ENCODE data around the gene TEDC1. TPM values are rescaled to one million over a fixed set of nuclear protein-coding genes. Genes with fewer than 3 reads are reported as not detected.
A peak's percentile ranks its signal among the peaks of the same experiment; 100 is the strongest.

The TEDC1 gene
- polyA plus RNA-seq, 1 of the 3 experiments (the other 2 are of a cell fraction), result 13.4 TPM

DNA sequence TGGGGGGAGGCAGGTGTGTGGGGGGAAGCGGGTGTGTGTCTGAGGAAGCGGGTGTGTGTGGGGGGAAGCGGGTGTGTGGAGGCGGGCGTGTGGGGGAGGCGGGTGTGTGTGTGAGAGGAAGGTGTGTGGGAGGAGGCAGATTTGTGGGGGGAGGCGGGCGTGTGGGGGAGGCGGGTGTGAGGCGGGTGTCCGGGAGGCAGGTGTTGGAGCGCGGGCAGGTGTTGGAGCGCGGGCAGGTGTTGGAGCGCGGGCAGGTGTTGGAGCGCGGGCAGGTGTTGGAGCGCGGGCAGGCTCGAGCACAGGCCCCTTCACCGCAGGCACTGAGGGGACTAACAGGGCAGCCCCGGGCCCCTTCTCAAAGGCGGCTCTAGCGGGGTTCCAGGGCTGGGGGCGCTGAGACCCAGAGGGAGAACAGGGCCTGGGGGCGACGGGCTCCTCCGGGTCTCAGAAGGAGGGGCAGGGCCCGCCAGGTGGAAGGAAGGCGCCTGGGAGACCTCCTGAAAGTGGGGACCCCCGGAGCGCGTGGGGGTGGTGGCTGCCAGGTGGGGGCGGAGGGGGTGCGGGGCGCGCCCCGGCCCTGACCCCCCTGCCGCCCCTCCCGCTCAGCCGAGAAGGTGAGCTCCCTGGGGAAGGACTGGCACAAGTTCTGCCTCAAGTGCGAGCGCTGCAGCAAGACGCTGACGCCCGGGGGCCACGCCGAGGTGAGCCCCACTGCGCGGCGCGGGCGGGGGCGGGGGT, 13.2 kb upstream of the TEDC1 start:
- TF ChIP-seq NFIC (IDR thresholded peaks at IDR 0.05; ENCODE audit: borderline replicate concordance) (no peak), RXRA (IDR thresholded peaks at IDR 0.05; ENCODE audit: borderline replicate concordance, low read depth) (no peak), GATA2 (CRISPR knock-in tag; IDR thresholded peaks at IDR 0.05) (no peak), CHD2 (IDR thresholded peaks at IDR 0.05; ENCODE audit: low read length, partially characterized antibody) (no peak), MXI1 (IDR thresholded peaks at IDR 0.05; ENCODE audit: low read depth, low read length) (no peak), GABPA (IDR thresholded peaks at IDR 0.05; ENCODE audit: low read depth) (no peak), TEAD4 (IDR thresholded peaks at IDR 0.05; ENCODE audit: borderline replicate concordance, insufficient read depth) (no peak)
- TF ChIP-seq, protein P1, sequence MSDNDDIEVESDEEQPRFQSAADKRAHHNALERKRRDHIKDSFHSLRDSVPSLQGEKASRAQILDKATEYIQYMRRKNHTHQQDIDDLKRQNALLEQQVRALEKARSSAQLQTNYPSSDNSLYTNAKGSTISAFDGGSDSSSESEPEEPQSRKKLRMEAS (IDR thresholded peaks at IDR 0.05; ENCODE audit: low read depth), result no peak
- ChIA-PET CTCF (interaction anchor here (2.4 to 4.7 kb wide), 3 partner anchors 8 to 12 kb away, joined by 12 to 80 read pairs (median 34); partner anchors contain the start of genes CRIP1 and TEDC1), POLR2A (no interaction called here)
- Histone ChIP-seq H3K4me2 (no peak overlapping the region), H3K9ac (no peak overlapping the region), H3K27me3 (ENCODE audit: insufficient read depth) (no peaks in the 10 kb centered on the region), H3K4me3 (ENCODE audit: low read depth in 2 of 2, low read length in 1 of 2) (peak overlapping the region in 1 of 2 experiments; percentile 92; a peak in 1 of 4 replicates), H3K36me3 (replicated peaks in 1 of 2; ENCODE audit: control insufficient read depth in 1 of 2, insufficient read depth in 2 of 2, low read length in 1 of 2) (peaks cover 0 to 2% of the 10 kb centered on the region in 2 experiments), H2AFZ (ENCODE audit: low read depth) (no peak overlapping the region), H3F3A (replicated peaks; ENCODE audit: insufficient read depth) (peaks cover 36% of the 10 kb centered on the region), H4K20me1 (ENCODE audit: insufficient read depth) (peaks cover 6% of the 10 kb centered on the region; the same call in 1 of the 2 replicates), H3K27ac (ENCODE audit: low read depth in 2 of 2, low read length in 1 of 2) (peak overlapping the region in 1 of 2 experiments; percentile 99; a peak in 2 of 4 replicates), H3K9me3 (no peaks in the 10 kb centered on the region), H3K9me2 (no peaks in the 10 kb centered on the region), H3K4me1 (ENCODE audit: control insufficient read depth in 1 of 2, insufficient read depth in 2 of 2, low read depth in 1 of 2, low read length in 1 of 2) (peaks cover 36 to 60% of the 10 kb centered on the region in 2 experiments; a peak in 3 of 4 replicates), H3K79me2 (ENCODE audit: insufficient read depth) (peaks cover 32% of the 10 kb centered on the region)
- WGBS (ENCODE audit: low lambda C conversion rate), result 91% methylated on average over 32 of the region's 56 CpGs
- DNase-seq, result no peak

DNA sequence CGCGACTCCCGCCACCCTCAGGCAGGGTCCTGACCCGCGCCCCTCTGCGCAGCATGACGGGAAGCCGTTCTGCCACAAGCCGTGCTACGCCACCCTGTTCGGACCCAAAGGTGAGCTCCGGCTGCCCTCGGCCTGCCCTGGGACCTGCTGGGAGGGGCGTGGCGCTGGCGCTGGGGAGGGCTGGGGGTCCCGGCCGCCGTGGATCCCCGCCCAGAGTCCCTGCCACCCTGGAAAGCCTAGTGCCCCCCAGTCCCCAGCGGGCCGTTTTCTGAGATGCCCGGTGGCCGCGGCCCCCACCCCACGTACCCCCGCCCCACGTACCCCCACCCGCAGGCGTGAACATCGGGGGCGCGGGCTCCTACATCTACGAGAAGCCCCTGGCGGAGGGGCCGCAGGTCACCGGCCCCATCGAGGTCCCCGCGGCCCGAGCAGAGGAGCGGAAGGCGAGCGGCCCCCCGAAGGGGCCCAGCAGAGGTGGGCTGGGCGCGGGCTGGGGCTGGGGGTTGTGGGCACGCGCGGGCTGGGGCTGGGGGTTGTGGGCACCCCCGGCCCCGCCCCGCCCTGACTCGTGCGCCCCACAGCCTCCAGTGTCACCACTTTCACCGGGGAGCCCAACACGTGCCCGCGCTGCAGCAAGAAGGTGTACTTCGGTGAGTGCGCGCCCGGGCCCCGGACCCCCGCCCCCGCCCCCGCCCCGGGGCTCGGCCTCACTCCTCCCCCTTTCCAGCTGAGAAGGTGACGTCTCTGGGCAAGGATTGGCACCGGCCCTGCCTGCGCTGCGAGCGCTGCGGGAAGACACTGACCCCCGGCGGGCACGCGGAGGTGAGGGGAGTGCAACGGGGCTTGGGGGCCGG, 12.4 kb upstream of the TEDC1 start:
- no peaks in the 10 kb centered on the region for H3K9me2 ChIP-seq
- no peak for DNase-seq
- no peaks in the 10 kb centered on the region for H3K9me3 ChIP-seq
- H3K4me2 ChIP-seq, result no peak overlapping the region
- ChIA-PET CTCF (interaction anchor here (4.7 kb wide), 1 partner anchor 12 kb away, joined by 80 read pairs; the partner anchor contains the start of gene TEDC1), POLR2A (no interaction called here)
- H3K27ac ChIP-seq (ENCODE audit: low read depth in 2 of 2, low read length in 1 of 2), result no peak overlapping the region
- H3K4me3 ChIP-seq (ENCODE audit: low read depth in 2 of 2, low read length in 1 of 2), result no peak overlapping the region
- H3K9ac ChIP-seq, result no peak overlapping the region
- peaks cover 32% of the 10 kb centered on the region for H3K79me2 ChIP-seq (ENCODE audit: insufficient read depth)
- peaks cover 34% of the 10 kb centered on the region for H3F3A ChIP-seq (replicated peaks; ENCODE audit: insufficient read depth)
- no peaks in the 10 kb centered on the region for H3K27me3 ChIP-seq (ENCODE audit: insufficient read depth)
- H2AFZ ChIP-seq (ENCODE audit: low read depth), result no peak overlapping the region
- WGBS (ENCODE audit: low lambda C conversion rate), result 93% methylated on average over 11 of the region's 81 CpGs
- peaks cover 0 to 2% of the 10 kb centered on the region in 2 experiments for H3K36me3 ChIP-seq (replicated peaks in 1 of 2; ENCODE audit: control insufficient read depth in 1 of 2, insufficient read depth in 2 of 2, low read length in 1 of 2)
- peaks cover 34 to 60% of the 10 kb centered on the region in 2 experiments; a peak in 3 of 4 replicates for H3K4me1 ChIP-seq (ENCODE audit: control insufficient read depth in 1 of 2, insufficient read depth in 2 of 2, low read depth in 1 of 2, low read length in 1 of 2)
- H4K20me1 ChIP-seq (ENCODE audit: insufficient read depth), result peaks cover 6% of the 10 kb centered on the region; the same call in 1 of the 2 replicates
- TF ChIP-seq, protein P2, sequence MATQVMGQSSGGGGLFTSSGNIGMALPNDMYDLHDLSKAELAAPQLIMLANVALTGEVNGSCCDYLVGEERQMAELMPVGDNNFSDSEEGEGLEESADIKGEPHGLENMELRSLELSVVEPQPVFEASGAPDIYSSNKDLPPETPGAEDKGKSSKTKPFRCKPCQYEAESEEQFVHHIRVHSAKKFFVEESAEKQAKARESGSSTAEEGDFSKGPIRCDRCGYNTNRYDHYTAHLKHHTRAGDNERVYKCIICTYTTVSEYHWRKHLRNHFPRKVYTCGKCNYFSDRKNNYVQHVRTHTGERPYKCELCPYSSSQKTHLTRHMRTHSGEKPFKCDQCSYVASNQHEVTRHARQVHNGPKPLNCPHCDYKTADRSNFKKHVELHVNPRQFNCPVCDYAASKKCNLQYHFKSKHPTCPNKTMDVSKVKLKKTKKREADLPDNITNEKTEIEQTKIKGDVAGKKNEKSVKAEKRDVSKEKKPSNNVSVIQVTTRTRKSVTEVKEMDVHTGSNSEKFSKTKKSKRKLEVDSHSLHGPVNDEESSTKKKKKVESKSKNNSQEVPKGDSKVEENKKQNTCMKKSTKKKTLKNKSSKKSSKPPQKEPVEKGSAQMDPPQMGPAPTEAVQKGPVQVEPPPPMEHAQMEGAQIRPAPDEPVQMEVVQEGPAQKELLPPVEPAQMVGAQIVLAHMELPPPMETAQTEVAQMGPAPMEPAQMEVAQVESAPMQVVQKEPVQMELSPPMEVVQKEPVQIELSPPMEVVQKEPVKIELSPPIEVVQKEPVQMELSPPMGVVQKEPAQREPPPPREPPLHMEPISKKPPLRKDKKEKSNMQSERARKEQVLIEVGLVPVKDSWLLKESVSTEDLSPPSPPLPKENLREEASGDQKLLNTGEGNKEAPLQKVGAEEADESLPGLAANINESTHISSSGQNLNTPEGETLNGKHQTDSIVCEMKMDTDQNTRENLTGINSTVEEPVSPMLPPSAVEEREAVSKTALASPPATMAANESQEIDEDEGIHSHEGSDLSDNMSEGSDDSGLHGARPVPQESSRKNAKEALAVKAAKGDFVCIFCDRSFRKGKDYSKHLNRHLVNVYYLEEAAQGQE (IDR thresholded peaks at IDR 0.05; ENCODE audit: low read depth, low read length), result no peak
- TF ChIP-seq NFIC (IDR thresholded peaks at IDR 0.05; ENCODE audit: borderline replicate concordance) (no peak), SMC3 (IDR thresholded peaks at IDR 0.05; ENCODE audit: low read depth, low read length) (no peak), ELF1 (IDR thresholded peaks at IDR 0.05) (no peak), MEF2A (IDR thresholded peaks at IDR 0.05; ENCODE audit: borderline replicate concordance, low read depth) (no peak), YY1 (IDR thresholded peaks at IDR 0.05; ENCODE audit: low read depth) (no peak), FOXJ3 (CRISPR knock-in tag; IDR thresholded peaks at IDR 0.05) (no peak), RAD21 (IDR thresholded peaks at IDR 0.05; ENCODE audit: low read length) (no peak), JUND (IDR thresholded peaks at IDR 0.05) (no peak), GABPA (IDR thresholded peaks at IDR 0.05; ENCODE audit: low read depth) (no peak)
- TF ChIP-seq, protein P3, sequence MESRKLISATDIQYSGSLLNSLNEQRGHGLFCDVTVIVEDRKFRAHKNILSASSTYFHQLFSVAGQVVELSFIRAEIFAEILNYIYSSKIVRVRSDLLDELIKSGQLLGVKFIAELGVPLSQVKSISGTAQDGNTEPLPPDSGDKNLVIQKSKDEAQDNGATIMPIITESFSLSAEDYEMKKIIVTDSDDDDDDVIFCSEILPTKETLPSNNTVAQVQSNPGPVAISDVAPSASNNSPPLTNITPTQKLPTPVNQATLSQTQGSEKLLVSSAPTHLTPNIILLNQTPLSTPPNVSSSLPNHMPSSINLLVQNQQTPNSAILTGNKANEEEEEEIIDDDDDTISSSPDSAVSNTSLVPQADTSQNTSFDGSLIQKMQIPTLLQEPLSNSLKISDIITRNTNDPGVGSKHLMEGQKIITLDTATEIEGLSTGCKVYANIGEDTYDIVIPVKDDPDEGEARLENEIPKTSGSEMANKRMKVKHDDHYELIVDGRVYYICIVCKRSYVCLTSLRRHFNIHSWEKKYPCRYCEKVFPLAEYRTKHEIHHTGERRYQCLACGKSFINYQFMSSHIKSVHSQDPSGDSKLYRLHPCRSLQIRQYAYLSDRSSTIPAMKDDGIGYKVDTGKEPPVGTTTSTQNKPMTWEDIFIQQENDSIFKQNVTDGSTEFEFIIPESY (IDR thresholded peaks at IDR 0.05; ENCODE audit: borderline replicate concordance, low read depth), result no peak
- TF ChIP-seq, protein P4, sequence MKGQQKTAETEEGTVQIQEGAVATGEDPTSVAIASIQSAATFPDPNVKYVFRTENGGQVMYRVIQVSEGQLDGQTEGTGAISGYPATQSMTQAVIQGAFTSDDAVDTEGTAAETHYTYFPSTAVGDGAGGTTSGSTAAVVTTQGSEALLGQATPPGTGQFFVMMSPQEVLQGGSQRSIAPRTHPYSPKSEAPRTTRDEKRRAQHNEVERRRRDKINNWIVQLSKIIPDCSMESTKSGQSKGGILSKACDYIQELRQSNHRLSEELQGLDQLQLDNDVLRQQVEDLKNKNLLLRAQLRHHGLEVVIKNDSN (IDR thresholded peaks at IDR 0.05; ENCODE audit: borderline replicate concordance, low read depth), result no peak

Measured in SK-N-SH (cell line).